HG03025 (cell line): ENCODE results near the gene C10orf71.

ENCODE experiments used
- ATAC-seq: cut with Tn5 transposase; IDR thresholded peaks from one replicate; pipeline ENCODE4 v1.9.1; 2021; ENCODE audit warnings: mild to moderate bottlenecking, moderate library complexity; ENCODE audit not compliant: unreplicated experiment, low FRiP score

C10orf71 gene

GRCh38 chr10:49298983-49299815 lies at the start of gene C10orf71:
C10orf71 (plus strand) TSS chr10:49299170; CDS start chr10:49322546, 23,376 bp downstream.
- ATAC-seq: no peak

GRCh38 chr10:49252313-49253034 lies 46.5 kb upstream of the C10orf71 start:
- no peak for ATAC-seq

- ATAC-seq: no peak
Observed at GRCh38 chr10:49253340-49253906, 45.5 kb upstream of the C10orf71 start.

- no peak for ATAC-seq
Observed at GRCh38 chr10:49254150-49254549, 44.8 kb upstream of the C10orf71 start.

- ATAC-seq: no peak
Observed at GRCh38 chr10:49254556-49255318, 44.2 kb upstream of the C10orf71 start.

GRCh38 chr10:49255883-49256282 lies 43.1 kb upstream of the C10orf71 start:
- ATAC-seq: no peak

GRCh38 chr10:49257154-49257553 lies 41.8 kb upstream of the C10orf71 start:
- ATAC-seq: no peak

GRCh38 chr10:49257626-49258349 lies 41.2 kb upstream of the C10orf71 start:
- ATAC-seq: no peak

GRCh38 chr10:49258350-49258683 lies 40.7 kb upstream of the C10orf71 start:
- no peak for ATAC-seq

GRCh38 chr10:49260644-49261296 lies 38.2 kb upstream of the C10orf71 start:
- no peak for ATAC-seq

GRCh38 chr10:49263591-49263990 lies 35.4 kb upstream of the C10orf71 start:
- ATAC-seq: no peak

- no peak for ATAC-seq
Observed at GRCh38 chr10:49264177-49264677, 34.7 kb upstream of the C10orf71 start.

- no peak for ATAC-seq
Observed at GRCh38 chr10:49265885-49266284, 33.1 kb upstream of the C10orf71 start.

GRCh38 chr10:49268185-49268584 lies 30.8 kb upstream of the C10orf71 start:
- ATAC-seq: no peak

GRCh38 chr10:49269523-49269922 lies 29.4 kb upstream of the C10orf71 start:
- ATAC-seq: no peak

- ATAC-seq: no peak
Observed at GRCh38 chr10:49270565-49270964, 28.4 kb upstream of the C10orf71 start.

GRCh38 chr10:49271346-49271745 lies 27.6 kb upstream of the C10orf71 start:
- ATAC-seq: no peak

GRCh38 chr10:49272251-49273081 lies 26.5 kb upstream of the C10orf71 start:
- no peak for ATAC-seq

- no peak for ATAC-seq
Observed at GRCh38 chr10:49273082-49273465, 25.9 kb upstream of the C10orf71 start.
